H1 (cell line): ENCODE data around the gene MYDGF. TPM values are rescaled to one million over a fixed set of nuclear protein-coding genes. Genes with fewer than 3 reads are reported as not detected.

Experiments
- CTCF ChIA-PET: fragments of 300-600 bp; sonication (Branson Sonifier 250); formaldehyde crosslinking; loops from one replicate; lab custom pipeline; 2021; ENCODE audit not compliant: partially characterized antibody; lab: Charles Lee
- POLR2A ChIA-PET: fragments of 300-600 bp; sonication (Branson Sonifier 250); formaldehyde crosslinking; loops from one replicate; lab custom pipeline; 2021; ENCODE audit warnings: inconsistent platforms; ENCODE audit not compliant: partially characterized antibody; lab: Charles Lee
- DNase-seq, 2 experiments: peaks; one replicate each; pipeline versions ENCODE4 v3.0.0 to v3.0.0-alpha.2; 2010 to 2022; ENCODE audit warnings: low spot score in 2 of 2, low read depth in 1 of 2, mixed read lengths in 1 of 2
- FAIRE-seq: peaks from 2 replicates; lab custom pipeline; 2011; peaks lifted over from hg19 to GRCh38; lab: Jason Lieb, UNC
- H2AFZ ChIP-seq: 2 replicates; pipeline ENCODE4 v1.8.1; 2012; ENCODE audit warnings: low read length, inconsistent platforms
- H2AK5ac ChIP-seq: 2 replicates; pipeline ENCODE4 v1.6.1; 2013; ENCODE audit warnings: low read depth, low read length
- H2BK120ac ChIP-seq: replicated peaks from 2 replicates; pipeline ENCODE3; 2013; ENCODE audit warnings: low read depth, low read length, inconsistent platforms
- H2BK12ac ChIP-seq: 2 replicates; pipeline ENCODE4 v1.6.1; 2013; ENCODE audit warnings: low read depth, low read length
- H2BK15ac ChIP-seq: 2 replicates; pipeline ENCODE4 v1.6.1; 2013; ENCODE audit warnings: low read length
- H2BK20ac ChIP-seq: 2 replicates; pipeline ENCODE4 v1.6.1; 2013; ENCODE audit warnings: low read length
- H2BK5ac ChIP-seq: 2 replicates; pipeline ENCODE4 v1.6.1; 2013; ENCODE audit warnings: low read depth, low read length
- H3K14ac ChIP-seq: 2 replicates; pipeline ENCODE4 v1.6.1; 2013; ENCODE audit warnings: inconsistent platforms; ENCODE audit not compliant: insufficient read length
- H3K18ac ChIP-seq: 2 replicates; pipeline ENCODE4 v1.6.1; 2013; ENCODE audit warnings: low read length; ENCODE audit errors: extremely low read depth
- H3K23ac ChIP-seq: 2 replicates; pipeline ENCODE4 v1.6.1; 2013; ENCODE audit warnings: inconsistent platforms; ENCODE audit not compliant: insufficient read length
- H3K23me2 ChIP-seq: 2 replicates; pipeline ENCODE4 v1.6.1; 2013; ENCODE audit warnings: low read depth, low read length
- H3K27ac ChIP-seq: 2 replicates; pipeline ENCODE4 v1.6.1; 2011; ENCODE audit warnings: low read depth, low read length, inconsistent platforms
- H3K27me3 ChIP-seq, 4 experiments: replicated peaks in 1 of 4; 1 replicate in 1 of 4; 2 replicates in 3 of 4; pipeline versions ENCODE4 v1.6.1 to v1.8.1; 2011 to 2013; ENCODE audit warnings: low read length in 3 of 4, mild to moderate bottlenecking in 3 of 4, inconsistent platforms in 2 of 4, mixed read lengths in 2 of 4, moderate library complexity in 1 of 4; ENCODE audit not compliant: control insufficient read depth in 3 of 4, insufficient read depth in 3 of 4; ENCODE audit errors: extremely low read depth in 1 of 4
- H3K36me3 ChIP-seq, 4 experiments: 2 replicates each; pipeline versions ENCODE4 v1.6.1 to v1.8.1; 2011 to 2013; ENCODE audit warnings: mild to moderate bottlenecking in 4 of 4, low read length in 3 of 4, moderate library complexity in 2 of 4, control low read depth in 1 of 4, inconsistent platforms in 1 of 4; ENCODE audit not compliant: insufficient read depth in 4 of 4, control insufficient read depth in 2 of 4
- H3K4ac ChIP-seq: replicated peaks from 2 replicates; pipeline ENCODE3; 2013; ENCODE audit warnings: low read length, low read depth, mixed read lengths, inconsistent platforms; ENCODE audit not compliant: insufficient read length
- H3K4me1 ChIP-seq, 4 experiments: replicated peaks in 1 of 4; 1 replicate in 1 of 4; 2 replicates in 3 of 4; pipeline versions ENCODE4 v1.6.1 to v1.8.1; 2011 to 2013; ENCODE audit warnings: low read length in 3 of 4, inconsistent platforms in 2 of 4, mixed read lengths in 1 of 4; ENCODE audit not compliant: insufficient read depth in 4 of 4, control insufficient read depth in 3 of 4
- H3K4me2 ChIP-seq, 2 experiments: 2 replicates each; pipeline versions ENCODE4 v1.6.1 to v1.8.1; 2011 to 2013; ENCODE audit warnings: low read depth in 2 of 2, low read length in 2 of 2, control low read depth in 1 of 2, inconsistent platforms in 1 of 2, mild to moderate bottlenecking in 1 of 2; ENCODE audit not compliant: insufficient read depth in 1 of 2
- H3K4me3 ChIP-seq, 4 experiments: fragments of 200-600, 300-600 bp in 1 of 4; sonication (generic), shearing (Covaris generic), sonication (Bioruptor Twin) in 1 of 4; 2 replicates each; pipeline versions ENCODE4 v1.5.1 to v1.8.1; 2011 to 2016; ENCODE audit warnings: low read length in 4 of 4, low read depth in 3 of 4, control low read depth in 2 of 4, inconsistent platforms in 2 of 4, mild to moderate bottlenecking in 2 of 4, mixed read lengths in 1 of 4, moderate library complexity in 1 of 4; ENCODE audit not compliant: insufficient read depth in 2 of 4; ENCODE audit errors: extremely low read depth in 1 of 4
- H3K56ac ChIP-seq: replicated peaks from 2 replicates; pipeline ENCODE3; 2013; ENCODE audit warnings: low read depth, mild to moderate bottlenecking, mixed read lengths, low read length, inconsistent platforms; ENCODE audit not compliant: insufficient read length
- H3K79me1 ChIP-seq: 2 replicates; pipeline ENCODE4 v1.6.1; 2013; ENCODE audit warnings: low read depth, low read length, control low read depth
- H3K79me2 ChIP-seq, 2 experiments: 2 replicates each; pipeline versions ENCODE4 v1.6.1 to v1.8.1; 2012 to 2013; ENCODE audit warnings: low read length in 2 of 2, mild to moderate bottlenecking in 2 of 2, inconsistent platforms in 1 of 2; ENCODE audit not compliant: insufficient read depth in 2 of 2, control insufficient read depth in 1 of 2
- H3K9ac ChIP-seq, 4 experiments: replicated peaks in 1 of 4; 1 replicate in 1 of 4; 2 replicates in 3 of 4; pipeline versions ENCODE4 v1.6.1 to v1.8.1; 2011 to 2013; ENCODE audit warnings: low read depth in 3 of 4, low read length in 3 of 4, control low read depth in 2 of 4, mild to moderate bottlenecking in 2 of 4, moderate library complexity in 2 of 4, inconsistent platforms in 1 of 4; ENCODE audit errors: extremely low read depth in 1 of 4
- H3K9me3 ChIP-seq, 2 experiments: 2 replicates each; pipeline versions ENCODE4 v1.6.1 to v1.8.1; 2012 to 2013; ENCODE audit warnings: mild to moderate bottlenecking in 2 of 2, moderate library complexity in 2 of 2, control low read depth in 1 of 2, inconsistent platforms in 1 of 2, low read depth in 1 of 2, low read length in 1 of 2, mixed read lengths in 1 of 2; ENCODE audit not compliant: insufficient read depth in 2 of 2
- H4K20me1 ChIP-seq, 2 experiments: replicated peaks in 1 of 2; 2 replicates each; pipeline versions ENCODE3 to v1.8.1; 2011 to 2013; ENCODE audit warnings: inconsistent platforms in 2 of 2, low read length in 2 of 2, mild to moderate bottlenecking in 1 of 2; ENCODE audit not compliant: insufficient read depth in 2 of 2, control insufficient read depth in 1 of 2
- H4K5ac ChIP-seq: 2 replicates; pipeline ENCODE4 v1.6.1; 2013; ENCODE audit warnings: low read length, low read depth, mixed read lengths, inconsistent platforms; ENCODE audit not compliant: insufficient read length
- H4K8ac ChIP-seq: 2 replicates; pipeline ENCODE4 v1.8.0; 2013; ENCODE audit warnings: mild to moderate bottlenecking, moderate library complexity, low read length, inconsistent platforms; ENCODE audit not compliant: insufficient read depth; ENCODE audit errors: extremely low read depth
- H4K91ac ChIP-seq: replicated peaks from 2 replicates; pipeline ENCODE3; 2013; ENCODE audit warnings: low read length, mixed read lengths, inconsistent platforms; ENCODE audit not compliant: insufficient read length
- CBX8 ChIP-seq: fragments of 300-800, 300-1000 bp; sonication (generic); IDR thresholded peaks from 2 replicates; pipeline ENCODE4 v1.7.1; 2016; ENCODE audit warnings: low read depth, low read length, borderline replicate concordance
- KDM1A ChIP-seq: fragments of 200-600, 300-600 bp; sonication (generic); IDR thresholded peaks from 2 replicates; pipeline ENCODE4 v1.7.1; 2016; ENCODE audit warnings: mild to moderate bottlenecking, low read length, borderline replicate concordance
- NRF1 ChIP-seq: IDR thresholded peaks from 2 replicates; pipeline ENCODE4 v1.6.1; 2011; ENCODE audit warnings: mild to moderate bottlenecking, low read depth, low read length, improper control_type of control experiment
- WGBS, 2 experiments: shearing (Covaris generic) in 1 of 2; methylation state at CpG; one replicate each; pipeline versions ENCODE4 v1.1.6 to v1.1.7; 2013 to 2015; ENCODE audit warnings: low lambda C conversion rate in 2 of 2, mixed read lengths in 2 of 2, inconsistent platforms in 1 of 2, low coverage in 1 of 2, missing lambda C conversion rate in 1 of 2; ENCODE audit not compliant: insufficient replicate concordance in 2 of 2, insufficient coverage in 1 of 2, insufficient read length in 1 of 2; ENCODE audit errors: extremely low coverage in 1 of 2, missing lambda C conversion rate in 1 of 2; 5-methylcytosine and 5-hydroxymethylcytosine counted together
- polyA plus RNA-seq, 7 experiments: library from polyadenylated mRNA; depleted of rRNA in 3 of 7; stranded (reverse) in 5 of 7; unstranded in 2 of 7; fragments of >200 nt in 5 of 7; fragments of 200-250 nt in 2 of 7; gene quantifications; 1 replicate in 5 of 7; 2 replicates in 1 of 7; 4 replicates in 1 of 7; pipeline versions ENCODE4 v1.2.1 to v1.2.3, GENCODE V29; 2011 to 2013; ENCODE audit warnings: missing spikeins in 2 of 7, mixed read lengths in 2 of 7
- total RNA-seq: library from RNA; stranded (reverse); fragmentation: NEBNext Ultra II Directional; extraction: Animal tissue kit (Norgen Biotek cat#: 25700); gene quantifications from 2 replicates; pipeline ENCODE4 v1.2.1, GENCODE V29; 2021

The MYDGF gene
- total and polyA plus RNA-seq, 2 of the 8 experiments (the other 6 are each of a cell fraction or from before 2014, with no cell fraction given): 40.6 to 51.1 TPM

GRCh38 chr19:4709440-4710280 is 39.5 kb upstream of the MYDGF start:
- no peak overlapping the region for H4K8ac ChIP-seq
- H3K79me1 ChIP-seq: no peaks in the 10 kb centered on the region
- H2AFZ ChIP-seq: no peak overlapping the region
- ChIA-PET CTCF (interaction anchor here (0.6 to 1.5 kb wide), 2 partner anchors 12 to 162 kb away, joined by 3 read pairs; no protein-coding TSS in a partner anchor), POLR2A (interaction anchor here (0.5 to 0.7 kb wide), 2 partner anchors 93 to 160 kb away, joined by 3 read pairs; no protein-coding TSS in a partner anchor)
- no peaks in the 10 kb centered on the region for H3K27me3 ChIP-seq
- no peak overlapping the region for H4K91ac ChIP-seq
- no peaks in the 10 kb centered on the region for H3K9me3 ChIP-seq
- no peak overlapping the region for H2BK12ac ChIP-seq
- FAIRE-seq (no peak), DNase-seq (no peak)
- peaks cover 6 to 8% of the 10 kb centered on the region in 2 experiments for H4K20me1 ChIP-seq
- WGBS, 2 experiments: 85% methylated on average over 20 of the region's 20 CpGs; no CpG with 5 or more reads in 1 of the 2 experiments
- no peak overlapping the region for H2BK120ac ChIP-seq
- no peak overlapping the region for H2BK15ac ChIP-seq
- H3K18ac ChIP-seq: no peak overlapping the region
- no peaks in the 10 kb centered on the region for H3K79me2 ChIP-seq
- H2BK5ac ChIP-seq: no peak overlapping the region
- H3K9ac ChIP-seq: no peak overlapping the region
- H3K4me2 ChIP-seq: no peak overlapping the region
- H3K14ac ChIP-seq: no peak overlapping the region
- peaks cover 4 to 29% (median 27%) of the 10 kb centered on the region in 4 experiments; a peak in 7 of 8 replicates for H3K36me3 ChIP-seq
- no peak overlapping the region for H3K4me3 ChIP-seq
- no peak overlapping the region for H2AK5ac ChIP-seq
- no peak overlapping the region for H3K4ac ChIP-seq
- H3K23me2 ChIP-seq: no peaks in the 10 kb centered on the region
- H2BK20ac ChIP-seq: no peak overlapping the region
- H3K56ac ChIP-seq: no peak overlapping the region
- H3K4me1 ChIP-seq: no peaks in the 10 kb centered on the region
- no peak overlapping the region for H3K27ac ChIP-seq
- no peak overlapping the region for H4K5ac ChIP-seq
- no peak overlapping the region for H3K23ac ChIP-seq
- TF ChIP-seq KDM1A (no peak), NRF1 (no peak), CBX8 (no peak)
